Sigmoid colon (tissue), 4 donors: ENCODE results near the gene PAK2.

ENCODE experiments used
- POLR2A ChIP-seq, 2 donors: fragments of 450-650 bp; IDR thresholded peaks; one replicate each; pipeline ENCODE4 v1.6.1; 2016; ENCODE audit warnings: antibody characterized with exemption in 2 of 2, mild to moderate bottlenecking in 2 of 2, moderate library complexity in 2 of 2
- POLR2AphosphoS5 ChIP-seq, 4 donors: sonication (generic); formaldehyde crosslinking; IDR thresholded peaks; one replicate each; pipeline ENCODE4 v1.6.1; 2017; ENCODE audit warnings: antibody characterized with exemption in 4 of 4
- TF ChIP-seq, protein P1 (sequence below), 4 experiments: fragments of 450-650 bp in 3 of 4; fragments of 200-600 bp in 1 of 4; IDR thresholded peaks; one replicate each; pipeline ENCODE4 v1.5.1; 2016 to 2019; ENCODE audit warnings: antibody characterized with exemption in 4 of 4, mild to moderate bottlenecking in 3 of 4, moderate library complexity in 2 of 4

GRCh38 chr3:196754091-196754981 lies 14.7 kb downstream of the PAK2 start:
- TF ChIP-seq, protein P1, sequence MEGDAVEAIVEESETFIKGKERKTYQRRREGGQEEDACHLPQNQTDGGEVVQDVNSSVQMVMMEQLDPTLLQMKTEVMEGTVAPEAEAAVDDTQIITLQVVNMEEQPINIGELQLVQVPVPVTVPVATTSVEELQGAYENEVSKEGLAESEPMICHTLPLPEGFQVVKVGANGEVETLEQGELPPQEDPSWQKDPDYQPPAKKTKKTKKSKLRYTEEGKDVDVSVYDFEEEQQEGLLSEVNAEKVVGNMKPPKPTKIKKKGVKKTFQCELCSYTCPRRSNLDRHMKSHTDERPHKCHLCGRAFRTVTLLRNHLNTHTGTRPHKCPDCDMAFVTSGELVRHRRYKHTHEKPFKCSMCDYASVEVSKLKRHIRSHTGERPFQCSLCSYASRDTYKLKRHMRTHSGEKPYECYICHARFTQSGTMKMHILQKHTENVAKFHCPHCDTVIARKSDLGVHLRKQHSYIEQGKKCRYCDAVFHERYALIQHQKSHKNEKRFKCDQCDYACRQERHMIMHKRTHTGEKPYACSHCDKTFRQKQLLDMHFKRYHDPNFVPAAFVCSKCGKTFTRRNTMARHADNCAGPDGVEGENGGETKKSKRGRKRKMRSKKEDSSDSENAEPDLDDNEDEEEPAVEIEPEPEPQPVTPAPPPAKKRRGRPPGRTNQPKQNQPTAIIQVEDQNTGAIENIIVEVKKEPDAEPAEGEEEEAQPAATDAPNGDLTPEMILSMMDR (IDR thresholded peaks at IDR 0.05) = no peak
- no peak for TF ChIP-seq POLR2AphosphoS5 (IDR thresholded peaks at IDR 0.05)
- no peak for TF ChIP-seq POLR2A (IDR thresholded peaks at IDR 0.05)
